SU-DHL-6 (cell line): ENCODE results near the gene LPCAT3.
A peak's percentile ranks its signal among the peaks of the same experiment; 100 is the strongest.

ENCODE experiments used
- EZH2phosphoT487 ChIP-seq: fragments of 200-600 bp; sonication (generic), shearing (Covaris generic); conservative IDR thresholded peaks from 2 replicates; pipeline ENCODE4 v1.6.1; 2018; ENCODE audit warnings: mild to moderate bottlenecking, antibody characterized with exemption, low read length, moderate library complexity, mixed read lengths
- TF ChIP-seq, protein P1 (sequence below): fragments of 200-600 bp; sonication (generic); IDR thresholded peaks from one replicate; pipeline ENCODE4 v1.5.1; 2017; ENCODE audit warnings: antibody characterized with exemption, mild to moderate bottlenecking, low read length, moderate library complexity; ENCODE audit not compliant: insufficient read depth, poor library complexity, severe bottlenecking

DNA sequence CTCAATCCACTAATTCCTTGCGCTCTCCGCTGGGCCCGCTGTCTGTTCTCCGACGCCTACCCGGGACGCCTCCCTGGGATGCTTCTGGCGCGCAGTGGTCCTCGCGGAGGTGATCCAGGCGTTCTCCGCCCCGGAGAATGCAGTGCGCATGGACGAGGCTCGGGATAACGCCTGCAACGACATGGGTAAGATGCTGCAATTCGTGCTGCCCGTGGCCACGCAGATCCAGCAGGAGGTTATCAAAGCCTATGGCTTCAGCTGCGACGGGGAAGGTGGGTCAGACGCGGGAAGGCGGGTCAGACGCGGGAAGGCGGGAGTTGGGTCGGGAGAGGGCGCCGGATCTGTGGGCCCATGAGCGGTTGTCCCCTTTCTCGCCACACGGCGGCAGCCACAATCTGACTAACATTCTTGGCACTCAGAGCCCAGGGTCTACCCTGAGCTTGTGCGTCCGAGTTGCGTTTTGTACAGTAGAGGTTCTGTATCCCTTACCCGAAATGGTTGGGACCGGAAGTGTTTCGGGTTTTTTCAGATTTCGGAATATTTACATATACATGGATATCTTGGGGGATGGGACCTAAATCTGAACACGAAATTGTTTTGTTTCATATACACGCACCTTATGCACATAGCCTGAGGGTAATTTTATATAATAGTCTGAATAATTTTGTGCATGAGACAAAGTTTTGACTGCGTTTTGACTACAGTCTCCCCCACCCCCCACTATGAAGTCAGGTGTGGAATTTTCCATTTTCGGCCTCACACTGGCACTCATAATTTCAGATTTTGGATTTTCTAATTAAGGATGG is 73.7 kb downstream of the LPCAT3 start:
- TF ChIP-seq, protein P1, sequence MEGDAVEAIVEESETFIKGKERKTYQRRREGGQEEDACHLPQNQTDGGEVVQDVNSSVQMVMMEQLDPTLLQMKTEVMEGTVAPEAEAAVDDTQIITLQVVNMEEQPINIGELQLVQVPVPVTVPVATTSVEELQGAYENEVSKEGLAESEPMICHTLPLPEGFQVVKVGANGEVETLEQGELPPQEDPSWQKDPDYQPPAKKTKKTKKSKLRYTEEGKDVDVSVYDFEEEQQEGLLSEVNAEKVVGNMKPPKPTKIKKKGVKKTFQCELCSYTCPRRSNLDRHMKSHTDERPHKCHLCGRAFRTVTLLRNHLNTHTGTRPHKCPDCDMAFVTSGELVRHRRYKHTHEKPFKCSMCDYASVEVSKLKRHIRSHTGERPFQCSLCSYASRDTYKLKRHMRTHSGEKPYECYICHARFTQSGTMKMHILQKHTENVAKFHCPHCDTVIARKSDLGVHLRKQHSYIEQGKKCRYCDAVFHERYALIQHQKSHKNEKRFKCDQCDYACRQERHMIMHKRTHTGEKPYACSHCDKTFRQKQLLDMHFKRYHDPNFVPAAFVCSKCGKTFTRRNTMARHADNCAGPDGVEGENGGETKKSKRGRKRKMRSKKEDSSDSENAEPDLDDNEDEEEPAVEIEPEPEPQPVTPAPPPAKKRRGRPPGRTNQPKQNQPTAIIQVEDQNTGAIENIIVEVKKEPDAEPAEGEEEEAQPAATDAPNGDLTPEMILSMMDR = peak; percentile 65
- no peak for TF ChIP-seq EZH2phosphoT487
